Hippocampal formation (tissue), 2 donors: ENCODE results near the gene TMEM54.

Source experiments
- DNase-seq, 2 donors: peaks; one replicate each; lab custom pipeline; 2025; lab: John Stamatoyannopoulos, UW

The TMEM54 gene

DNA sequence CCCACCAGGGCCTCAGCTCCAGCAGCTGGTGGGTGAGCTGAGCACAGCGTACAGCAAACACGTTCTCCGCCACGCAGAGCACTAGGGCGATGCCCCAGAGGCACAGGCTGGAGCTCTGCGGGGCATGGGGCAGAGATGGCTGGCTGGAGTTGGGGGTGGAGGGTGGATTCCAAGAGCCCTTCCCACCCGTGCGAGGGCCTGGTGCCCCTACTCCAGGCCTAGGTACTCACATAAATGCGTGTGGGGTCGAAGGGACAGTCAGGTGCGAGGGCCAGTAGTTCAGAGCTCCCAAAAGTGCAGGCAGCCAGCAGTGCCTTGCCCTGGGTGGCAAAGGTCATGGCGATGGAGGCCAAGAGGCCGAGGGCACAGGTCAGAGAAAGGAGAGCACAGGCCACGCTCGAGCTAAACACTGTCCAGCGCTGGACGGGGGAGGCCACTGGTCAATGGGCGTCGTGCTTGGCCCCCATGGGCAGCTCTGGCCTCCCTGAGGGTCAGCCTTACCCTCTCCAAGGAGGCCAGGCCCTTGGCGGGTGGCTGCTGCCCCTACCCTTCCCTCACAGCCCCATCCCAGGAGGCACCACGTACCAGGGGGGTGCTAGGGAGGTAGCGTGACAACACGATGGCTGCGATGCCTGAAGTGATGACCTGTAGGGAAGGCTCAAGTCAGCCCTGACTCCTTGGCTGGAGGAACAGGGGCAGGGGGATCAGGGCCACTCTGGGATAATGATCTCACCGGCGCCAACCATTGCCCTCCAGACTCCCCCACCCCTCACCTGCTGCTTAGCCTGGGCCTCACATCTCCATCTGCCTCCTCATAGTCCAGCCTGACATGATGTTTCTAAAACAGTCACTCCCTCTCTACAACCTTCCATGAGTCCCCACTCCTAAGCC lies 5.6 kb downstream of the TMEM54 start:
- no peak for DNase-seq

DNA sequence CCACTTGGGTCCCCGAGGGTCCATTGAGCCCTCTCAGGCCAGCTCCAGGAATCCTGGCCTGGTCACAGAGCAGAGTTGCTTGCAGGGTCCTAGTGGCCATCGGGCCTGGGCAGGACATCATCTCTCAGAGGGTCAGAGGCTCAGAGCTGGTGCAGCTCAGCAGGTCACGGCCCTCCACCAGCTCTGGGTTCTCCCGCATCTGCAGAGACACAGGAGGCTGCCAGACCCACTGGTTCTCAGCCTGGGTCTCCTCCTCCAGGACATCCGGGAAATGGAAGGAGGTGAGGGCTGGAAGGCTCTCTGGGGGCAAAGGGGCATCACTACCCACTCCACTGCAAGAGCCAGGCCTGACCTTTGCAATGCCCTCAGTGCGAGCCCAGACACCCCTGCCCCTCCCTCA lies 6.5 kb downstream of the TMEM54 start:
- no peak for DNase-seq

DNA sequence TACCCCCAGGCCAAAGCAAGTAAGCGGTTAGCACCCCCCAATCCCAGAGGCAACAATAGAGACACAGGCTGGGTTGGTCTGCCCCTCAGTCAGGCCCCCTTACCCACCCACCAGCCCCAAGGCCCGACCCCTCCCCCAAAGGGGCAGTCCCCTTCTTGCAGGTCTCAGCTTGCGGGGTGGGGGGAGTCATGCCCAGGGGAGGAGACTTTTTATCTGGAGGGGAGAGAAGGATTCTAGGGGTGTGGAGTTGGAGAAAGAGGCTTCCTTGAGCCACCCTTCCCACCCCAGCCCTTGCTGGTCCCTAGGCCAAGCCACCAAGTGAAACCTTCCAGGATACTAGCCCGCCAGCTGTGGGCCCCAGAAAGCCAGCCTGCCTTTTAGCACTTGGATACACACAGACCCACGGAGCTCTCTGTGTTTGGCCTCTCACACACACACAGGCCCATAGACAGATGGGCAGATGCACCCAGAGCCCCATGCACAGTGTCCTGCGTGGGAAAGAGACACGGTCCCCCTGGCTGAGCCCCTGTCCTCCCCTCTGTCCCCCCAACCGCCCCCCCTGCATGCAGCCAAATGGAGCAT lies 7.1 kb downstream of the TMEM54 start:
- DNase-seq: no peak

DNA sequence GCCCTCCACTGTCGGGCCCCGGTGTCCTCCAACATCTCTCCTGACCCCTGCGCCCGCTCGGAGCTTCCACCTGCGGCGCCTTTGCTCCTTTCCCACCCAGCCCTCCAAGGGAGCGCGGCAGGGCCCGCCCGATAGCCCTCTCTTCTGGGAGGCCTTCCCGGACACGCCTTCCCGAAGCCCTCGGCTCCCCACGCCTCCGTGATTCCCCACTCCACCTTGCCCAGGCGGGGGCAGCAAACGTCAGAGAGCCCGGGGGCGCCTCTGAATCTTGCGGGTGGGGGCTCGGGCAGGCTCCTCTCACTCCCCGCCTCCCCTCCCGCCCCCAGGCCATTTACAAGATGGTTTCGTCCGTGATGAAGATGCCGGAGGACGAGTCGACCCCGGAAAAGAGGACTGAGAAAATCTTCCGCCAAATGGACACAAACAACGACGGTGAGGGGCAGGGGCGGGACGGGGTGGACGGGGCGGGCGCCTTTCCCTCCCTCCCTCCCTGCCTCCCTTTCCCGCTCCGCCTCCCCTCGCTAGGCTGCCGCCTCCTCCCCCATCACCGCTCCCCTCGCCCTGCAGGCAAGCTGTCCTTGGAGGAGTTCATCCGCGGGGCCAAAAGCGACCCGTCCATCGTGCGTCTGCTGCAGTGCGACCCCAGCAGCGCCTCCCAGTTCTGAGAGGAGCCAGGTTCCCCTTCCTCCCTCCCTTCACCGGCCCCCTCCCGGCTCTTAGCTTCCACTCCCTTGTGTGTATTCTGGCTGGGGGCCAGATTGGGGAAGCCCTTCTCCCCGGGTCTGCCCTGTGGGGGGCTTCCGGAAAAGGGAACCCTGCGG lies 7.8 kb downstream of the TMEM54 start:
- DNase-seq: peak in 1 of 2 donors; percentile 37

DNA sequence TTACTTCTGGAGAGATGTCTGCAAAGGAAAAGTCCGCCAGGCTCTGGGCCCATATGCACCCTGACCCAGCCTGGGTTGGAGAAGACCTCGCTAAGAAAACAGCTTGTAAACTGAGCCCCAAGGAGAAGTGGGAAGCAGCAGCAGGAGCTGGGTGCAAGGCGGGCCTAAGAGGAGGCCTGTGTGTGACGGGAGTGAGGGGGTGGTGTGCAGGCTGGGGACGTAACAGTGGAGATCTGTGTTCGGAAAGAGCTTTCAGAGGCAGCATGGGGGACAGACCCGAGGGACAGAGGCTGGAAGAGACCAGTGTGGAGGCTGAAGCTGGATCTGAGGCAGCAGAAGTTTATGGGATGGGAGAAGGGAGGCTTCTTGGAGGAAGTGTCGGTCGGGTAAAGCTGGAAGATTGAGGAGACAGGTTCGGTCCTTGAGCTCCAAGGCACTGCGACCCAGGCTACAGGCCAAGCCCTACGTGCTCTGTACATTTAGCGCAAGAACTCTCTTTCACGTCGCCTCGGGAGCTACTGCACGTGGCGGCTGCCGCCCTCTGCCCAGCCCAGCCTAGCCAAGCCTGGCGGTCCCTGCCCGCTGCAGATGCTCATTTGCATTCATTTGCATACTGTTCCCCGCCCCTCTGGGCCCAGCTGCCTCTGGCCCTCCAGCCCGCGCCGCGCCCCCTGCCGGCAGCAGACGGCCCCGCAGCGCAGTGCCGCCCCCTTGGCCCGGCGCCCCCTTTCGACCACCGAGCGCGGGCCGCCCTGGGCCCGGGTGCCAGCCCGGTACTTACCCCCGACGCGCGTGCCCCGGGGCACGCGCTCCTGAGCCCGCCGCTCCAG lies 8.6 kb downstream of the TMEM54 start:
- DNase-seq: peak; percentile 74 to 75

DNA sequence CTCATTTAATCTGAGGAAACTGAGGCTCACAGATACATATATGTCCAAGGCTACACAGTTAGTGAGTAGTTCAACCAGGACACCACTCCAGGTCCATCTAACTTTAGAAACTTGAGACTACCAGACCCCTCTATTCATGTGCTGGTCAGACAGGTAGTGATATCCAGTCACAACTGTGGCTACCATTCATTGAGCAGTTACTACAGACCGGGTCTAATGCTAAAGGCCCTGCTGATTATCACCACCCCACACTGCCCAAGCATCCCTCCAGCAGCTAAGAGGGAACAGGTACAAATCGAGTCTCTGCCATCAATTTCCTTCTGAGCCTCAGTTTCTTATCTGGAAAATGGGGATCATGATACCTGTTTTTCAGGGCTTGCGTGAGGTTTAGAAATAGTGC lies 9.6 kb downstream of the TMEM54 start:
- DNase-seq: no peak

DNA sequence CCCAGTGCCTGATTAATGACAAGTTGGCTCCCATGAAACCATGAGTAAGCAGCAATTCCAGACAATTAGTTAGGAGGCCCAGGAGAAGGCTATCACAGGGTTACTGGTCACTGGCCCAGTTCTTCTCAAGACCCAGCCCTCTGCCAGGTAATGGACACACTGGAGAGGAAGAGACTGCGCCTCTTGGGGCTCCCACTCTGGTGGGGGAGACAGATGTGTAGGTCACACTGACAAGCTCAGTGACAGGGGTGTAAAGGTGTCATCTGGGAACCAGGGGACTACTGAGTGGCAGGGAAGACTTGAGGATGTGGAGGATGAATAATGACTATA lies 10.0 kb downstream of the TMEM54 start:
- DNase-seq: no peak

DNA sequence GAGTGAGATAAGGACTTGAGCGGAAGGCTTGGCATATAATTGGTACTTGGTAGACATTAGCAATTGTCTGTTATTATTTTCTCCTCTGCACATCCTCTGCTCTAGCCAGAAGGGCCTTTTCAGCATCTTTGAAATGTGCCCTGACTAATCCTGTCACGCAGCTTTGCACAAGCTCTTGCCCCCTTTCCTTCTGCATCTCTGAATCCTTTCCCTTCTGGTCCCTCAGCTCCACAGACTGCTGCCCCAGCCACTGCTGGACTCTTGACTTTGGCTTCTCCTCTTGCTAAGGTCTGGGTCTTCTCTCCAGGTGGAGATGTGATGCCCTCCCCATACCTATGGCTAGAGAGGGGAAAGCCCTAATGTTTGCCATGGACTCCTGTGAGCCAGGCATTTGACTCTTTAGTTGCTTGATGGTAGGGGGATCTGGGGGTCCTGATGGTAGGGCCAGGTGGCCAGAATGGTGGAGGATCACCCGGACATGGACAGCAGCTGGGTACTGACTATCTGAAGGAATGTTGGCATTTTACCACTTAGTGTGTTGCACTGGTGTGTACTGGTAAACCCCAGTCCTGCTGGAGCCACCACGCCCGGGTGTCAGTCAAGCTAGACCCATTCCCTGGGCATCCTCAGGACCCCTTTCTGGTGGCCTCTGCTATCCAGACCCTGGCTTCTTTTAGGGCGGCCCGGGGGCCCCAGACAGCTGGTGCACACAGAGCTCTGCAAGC lies 10.5 kb downstream of the TMEM54 start:
- DNase-seq: no peak

DNA sequence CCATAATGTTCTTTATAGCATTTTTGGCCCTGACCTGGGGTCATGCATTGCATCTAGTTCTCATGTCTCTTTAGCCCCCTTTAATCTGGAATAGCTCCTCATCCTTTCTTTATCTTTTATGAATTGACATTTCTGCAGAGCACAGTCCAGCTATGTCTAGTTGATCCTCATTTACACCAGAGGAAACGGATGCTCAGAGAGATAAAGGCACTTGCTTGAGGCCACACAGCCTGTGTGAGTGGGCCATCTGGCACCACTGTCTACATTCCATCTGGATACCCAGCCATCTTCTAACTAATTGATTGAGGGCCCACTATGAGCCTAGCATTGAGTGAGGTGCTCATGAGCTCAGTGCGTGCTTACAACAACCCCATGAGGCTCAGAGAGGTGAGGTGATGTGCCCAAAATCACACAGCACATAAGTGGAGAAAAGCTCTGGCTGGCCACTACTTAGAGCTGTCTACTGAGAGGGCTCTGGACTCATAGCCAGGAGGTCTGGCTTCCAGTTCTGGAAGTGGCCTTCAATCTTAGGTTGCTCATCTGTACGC lies 11.4 kb downstream of the TMEM54 start:
- DNase-seq: no peak

DNA sequence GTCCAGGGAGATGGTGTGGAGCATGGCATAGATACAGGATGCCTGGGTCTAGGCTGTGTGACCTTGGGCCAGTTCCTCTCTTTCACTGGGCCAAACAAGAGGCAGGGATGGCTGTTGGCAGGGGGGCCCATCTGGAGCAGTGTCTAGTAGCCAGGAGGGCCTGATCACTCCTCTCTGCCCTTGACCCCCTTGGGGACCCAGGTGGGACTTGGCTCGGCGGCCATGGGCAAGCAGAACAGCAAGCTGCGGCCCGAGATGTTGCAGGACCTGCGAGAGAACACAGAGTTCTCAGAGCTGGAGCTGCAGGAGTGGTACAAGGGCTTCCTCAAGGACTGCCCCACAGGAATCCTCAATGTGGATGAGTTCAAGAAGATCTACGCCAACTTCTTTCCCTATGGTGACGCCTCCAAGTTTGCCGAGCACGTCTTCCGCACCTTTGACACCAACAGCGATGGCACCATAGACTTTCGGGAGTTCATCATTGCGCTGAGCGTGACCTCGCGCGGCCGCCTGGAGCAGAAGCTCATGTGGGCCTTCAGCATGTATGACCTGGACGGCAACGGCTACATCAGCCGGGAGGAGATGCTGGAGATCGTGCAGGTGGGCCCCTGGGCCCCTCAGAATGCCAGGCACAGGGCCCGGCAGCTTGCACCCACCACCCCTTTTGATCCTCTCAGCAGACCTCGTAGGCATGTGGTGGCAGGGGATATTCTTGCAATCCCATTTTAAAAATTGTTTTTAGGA lies 12.3 kb downstream of the TMEM54 start:
- DNase-seq: no peak

DNA sequence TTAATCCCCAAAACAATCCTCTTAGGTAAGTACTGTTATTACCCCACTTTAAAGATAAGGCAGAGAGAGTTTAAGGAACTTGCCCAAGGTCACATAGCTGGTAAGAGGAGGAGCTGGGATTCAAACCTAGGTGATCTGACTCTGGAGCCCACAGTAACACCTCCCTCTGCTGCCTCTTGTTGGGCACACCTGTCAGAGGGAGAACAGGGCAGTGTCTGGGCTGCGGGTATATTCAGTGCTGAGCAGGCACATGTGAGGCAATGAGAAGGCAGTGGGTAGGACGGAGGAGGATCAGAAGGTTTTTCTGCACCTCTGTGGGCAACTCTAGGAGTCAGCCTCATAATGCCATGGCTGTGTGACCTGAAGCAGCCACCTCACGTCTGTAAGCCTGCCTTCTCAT lies 13.1 kb downstream of the TMEM54 start:
- DNase-seq: no peak

DNA sequence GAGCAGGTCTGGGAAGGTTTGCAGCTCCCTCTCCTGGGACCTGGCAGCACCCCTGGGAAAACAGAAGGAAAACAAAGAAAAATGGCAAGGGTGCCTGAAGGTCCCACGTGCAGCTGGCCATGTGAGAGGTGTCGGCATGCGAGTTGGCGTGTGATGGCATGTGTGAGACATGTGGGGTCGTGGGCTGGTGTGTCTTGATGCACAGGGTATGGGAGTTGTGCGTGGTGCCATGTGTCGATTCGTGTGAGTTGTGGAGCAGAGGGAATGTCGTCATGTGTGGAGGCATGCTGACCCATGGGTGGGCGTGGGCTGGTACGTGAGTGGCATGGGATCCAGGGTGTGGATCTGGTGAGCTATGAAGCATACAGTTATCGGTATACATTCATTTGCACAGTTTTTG lies 13.6 kb downstream of the TMEM54 start:
- no peak for DNase-seq

DNA sequence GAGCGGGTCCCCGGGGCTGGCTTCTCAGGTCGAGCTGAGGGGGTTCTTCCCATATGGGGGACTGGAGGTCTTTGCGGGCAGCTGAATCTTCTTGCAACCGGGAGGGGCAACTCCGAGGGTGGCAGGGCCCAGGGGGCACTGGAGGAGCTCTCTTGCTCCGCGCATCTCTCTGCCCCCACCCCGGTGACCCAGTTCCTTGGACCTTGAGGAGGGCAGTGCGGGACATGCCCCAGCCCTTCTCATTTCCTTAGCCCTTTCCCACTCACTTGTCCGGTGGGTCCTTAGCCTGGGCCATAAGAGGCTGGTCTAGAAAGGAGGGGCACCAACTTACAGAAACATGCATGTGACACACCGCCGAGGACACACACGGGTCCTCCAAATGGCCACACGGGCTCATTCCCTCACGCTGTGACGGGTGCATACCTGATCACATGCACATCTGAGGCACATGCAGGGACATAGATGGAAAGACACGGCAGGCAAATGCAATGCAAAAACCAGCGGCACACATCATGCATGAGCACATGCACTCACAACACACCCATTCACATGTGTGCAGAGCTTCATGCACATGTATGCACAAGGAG lies 14.3 kb downstream of the TMEM54 start:
- DNase-seq: no peak

DNA sequence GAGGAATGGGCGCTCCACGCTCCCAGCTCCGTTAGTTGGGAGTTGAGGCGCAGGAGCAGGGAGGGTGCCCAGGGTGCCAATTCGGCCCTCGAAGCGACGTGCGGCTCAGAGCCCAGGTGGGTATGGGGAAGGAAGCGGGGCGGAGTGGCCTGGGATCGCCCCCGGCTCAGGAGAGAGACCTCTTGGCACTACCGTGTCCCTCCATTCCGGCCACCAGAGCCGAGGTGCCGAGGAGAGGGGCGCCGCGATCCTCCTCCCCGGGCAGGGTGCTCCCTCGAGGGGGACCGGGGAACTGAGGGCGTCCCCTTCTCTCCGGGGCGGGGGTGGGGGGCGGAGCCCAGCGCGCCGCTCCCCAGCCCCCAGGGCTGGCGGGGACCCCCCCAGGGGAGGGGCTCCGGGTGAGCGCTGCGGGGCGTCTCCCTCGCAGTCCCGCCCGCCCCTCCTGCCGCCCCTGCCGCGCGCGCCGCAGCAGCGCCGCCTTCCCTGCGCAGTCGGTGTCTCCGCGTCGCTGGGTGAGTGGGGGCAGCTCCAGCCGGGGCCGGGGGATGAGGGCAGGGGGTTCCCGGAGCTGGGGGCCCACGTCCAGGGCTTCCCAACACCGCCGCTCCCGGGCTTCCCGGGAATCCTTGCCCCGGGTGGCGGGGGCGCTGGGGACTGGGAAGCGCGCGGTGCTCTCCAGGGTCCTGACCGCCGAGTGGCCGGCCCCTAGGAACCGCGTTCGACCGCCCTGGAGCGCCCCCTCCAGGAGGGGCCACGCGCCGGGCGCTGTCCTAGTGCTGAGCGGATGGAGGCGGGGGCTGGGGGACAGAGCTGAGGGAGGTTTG lies 15.0 kb downstream of the TMEM54 start, which contains the start of gene HPCA:
Gene HPCA, plus strand, starts transcription at position 488 of the 824 bp plus-strand sequence. CDS start 2,408 bp downstream, outside the sequence.
- no peak for DNase-seq

DNA sequence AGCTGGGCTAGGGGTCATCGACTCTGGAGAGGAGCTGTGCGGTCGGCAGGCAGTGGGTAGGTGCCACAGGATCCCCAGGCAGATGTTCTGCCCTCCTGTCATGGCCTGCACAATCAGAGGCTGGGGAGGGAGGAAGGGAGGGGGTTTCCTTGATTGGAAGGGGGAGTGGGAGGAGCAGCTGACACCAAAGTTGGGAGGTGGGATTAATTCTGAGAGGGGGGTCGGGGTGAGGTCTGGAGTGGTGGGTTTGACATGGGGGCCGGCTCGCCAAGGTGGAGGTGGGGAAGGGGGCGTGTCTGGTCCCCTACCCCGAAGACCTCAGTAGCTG lies 15.5 kb downstream of the TMEM54 start:
- DNase-seq: no peak

DNA sequence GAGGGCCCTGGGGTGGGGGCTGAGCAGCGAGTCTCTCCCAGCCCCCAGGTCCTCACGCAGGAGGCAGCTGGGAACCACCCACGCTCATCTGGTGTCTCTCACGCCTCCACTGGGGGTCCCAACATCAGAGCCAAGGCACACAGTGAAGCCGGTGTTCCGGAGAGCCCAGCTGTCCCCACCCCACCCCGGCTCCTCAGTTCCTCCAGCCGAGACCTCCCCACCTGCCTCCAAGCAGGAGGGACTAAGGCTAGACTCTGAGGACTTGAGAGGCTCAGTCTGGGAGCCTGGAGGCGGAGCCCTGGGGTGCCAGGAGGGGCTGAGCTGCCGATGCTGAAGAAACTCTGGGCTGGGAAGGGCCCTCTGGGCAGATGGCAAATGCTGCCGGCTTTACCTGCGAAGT lies 16.5 kb downstream of the TMEM54 start:
- no peak for DNase-seq

DNA sequence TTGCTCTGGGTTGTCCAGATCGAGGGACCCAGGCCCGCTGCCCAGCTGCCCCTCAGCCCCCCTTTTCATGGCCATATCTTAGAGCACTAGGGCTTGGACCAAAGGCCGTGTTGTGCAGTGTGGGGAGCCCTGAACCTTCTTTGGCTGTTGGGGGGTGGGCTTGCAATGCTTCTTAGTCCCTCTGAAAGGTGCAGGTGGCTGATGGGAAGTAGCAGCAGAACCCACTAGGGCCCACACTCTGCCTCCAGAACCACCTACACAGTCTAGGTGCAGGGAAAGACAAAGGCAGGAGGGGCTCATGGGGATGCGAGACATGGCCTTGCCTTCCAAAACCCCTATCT lies 17.2 kb downstream of the TMEM54 start:
- DNase-seq: no peak

DNA sequence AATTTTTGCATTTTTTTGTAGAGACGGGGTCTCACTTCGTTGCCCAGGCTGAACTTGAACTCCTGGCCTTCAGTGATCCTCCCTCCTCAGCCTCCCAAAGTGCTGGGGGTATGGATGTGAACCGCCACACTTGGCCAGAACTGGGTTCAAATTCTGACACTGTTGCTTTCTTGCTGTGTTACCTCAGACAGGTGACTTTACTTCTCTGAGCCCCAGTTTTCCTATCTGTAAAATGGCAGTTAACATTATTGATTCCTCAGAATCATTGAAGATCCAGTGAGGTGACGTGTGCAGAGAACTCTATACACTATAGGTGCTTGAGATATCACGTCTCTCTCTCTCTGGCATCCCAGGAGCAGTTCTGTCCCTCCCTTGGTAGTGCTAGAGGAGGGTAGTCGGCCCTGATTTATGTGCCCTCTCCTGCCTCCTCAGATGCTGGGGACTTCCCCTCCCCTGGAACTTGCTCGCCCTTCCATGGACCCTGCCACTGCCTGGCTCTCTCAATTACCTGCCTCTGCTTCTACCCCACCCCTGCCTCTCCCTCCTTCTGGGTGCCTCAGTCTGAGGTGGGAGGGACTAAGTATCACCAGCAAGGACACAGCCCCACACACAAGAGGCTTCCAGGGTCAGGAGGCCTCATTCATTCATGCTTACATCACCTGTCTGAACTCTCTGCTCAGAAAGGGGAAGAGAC lies 17.7 kb downstream of the TMEM54 start:
- no peak for DNase-seq
